GM12873 (cell line): Measurements from ENCODE around the gene LSM2.

Experiments used
- CTCF ChIP-seq: IDR thresholded peaks from 2 replicates; pipeline ENCODE4 v1.5.1; 2012; ENCODE audit warnings: low read depth, mild to moderate bottlenecking, moderate library complexity, low read length, control low read depth; ENCODE audit not compliant: insufficient read depth; ENCODE audit errors: missing control alignments

Gene LSM2

GRCh38 chr6:31779908-31780307, 26.9 kb downstream of the LSM2 start:
- TF ChIP-seq CTCF, result no peak

GRCh38 chr6:31778999-31779885, 27.5 kb downstream of the LSM2 start:
- no peak for TF ChIP-seq CTCF

- no peak for TF ChIP-seq CTCF
Observed at GRCh38 chr6:31778193-31778592, 28.6 kb downstream of the LSM2 start.

GRCh38 chr6:31777667-31778050, 29.1 kb downstream of the LSM2 start:
- no peak for TF ChIP-seq CTCF

- TF ChIP-seq CTCF, result peak; percentile 18
Observed at GRCh38 chr6:31776989-31777666, 29.6 kb downstream of the LSM2 start, which contains the start of gene VWA7. TSS of gene VWA7 (minus strand) at chr6:31777328. CDS start at chr6:31776779, 549 bp downstream.

- TF ChIP-seq CTCF, result no peak
Observed at GRCh38 chr6:31776485-31776988, 30.2 kb downstream of the LSM2 start.
